HepG2 (cell line): ENCODE data around the gene ASXL1. TPM values are rescaled to one million over a fixed set of nuclear protein-coding genes. Genes with fewer than 3 reads are reported as not detected.
A peak's percentile ranks its signal among the peaks of the same experiment; 100 is the strongest.

ENCODE experiments used
- AGO1 ChIP-seq: fragments of 200-400 bp; formaldehyde crosslinking; IDR thresholded peaks from 2 replicates; pipeline ENCODE4 v1.6.1; 2017; ENCODE audit warnings: mild to moderate bottlenecking, low read depth, low read length, moderate library complexity; ENCODE audit not compliant: poor library complexity, severe bottlenecking
- EEA1 ChIP-seq: sonication (generic); formaldehyde crosslinking; IDR thresholded peaks from 2 replicates; pipeline ENCODE4 v1.5.1; 2020; ENCODE audit warnings: mild to moderate bottlenecking, missing genetic modification reagents, borderline replicate concordance
- ERF ChIP-seq: IDR thresholded peaks from 2 replicates; pipeline ENCODE4 v1.6.1; 2018; ENCODE audit warnings: missing biosample characterization, missing genetic modification reagents
- FOSL2 ChIP-seq: sonication (generic); formaldehyde crosslinking; IDR thresholded peaks from 2 replicates; pipeline ENCODE4 v1.4.0; 2020; ENCODE audit warnings: missing genetic modification reagents
- KLF11 ChIP-seq: IDR thresholded peaks from 2 replicates; pipeline ENCODE4 v1.6.1; 2016; ENCODE audit warnings: missing compliant biosample characterization
- MBD4 ChIP-seq: IDR thresholded peaks from 2 replicates; pipeline ENCODE4 v1.6.1; 2012; ENCODE audit warnings: low read length, inconsistent platforms, borderline replicate concordance
- ONECUT2 ChIP-seq: sonication (generic); formaldehyde crosslinking; IDR thresholded peaks from 2 replicates; pipeline ENCODE4 v1.4.0; 2020; ENCODE audit warnings: missing genetic modification reagents
- RBAK ChIP-seq: sonication (generic); formaldehyde crosslinking; IDR thresholded peaks from 2 replicates; pipeline ENCODE4 v1.5.1; 2020; ENCODE audit warnings: mild to moderate bottlenecking, missing genetic modification reagents
- RXRB ChIP-seq: IDR thresholded peaks from 2 replicates; pipeline ENCODE4 v1.6.1; 2016; ENCODE audit warnings: borderline replicate concordance, missing genetic modification reagents, missing compliant biosample characterization
- SETDB1 ChIP-seq: sonication (generic); formaldehyde crosslinking; IDR thresholded peaks from 2 replicates; pipeline ENCODE4 v1.5.1; 2020; ENCODE audit warnings: missing genetic modification reagents, mild to moderate bottlenecking, borderline replicate concordance
- TBX3 ChIP-seq: fragments of 450-650 bp; IDR thresholded peaks from 2 replicates; pipeline ENCODE4 v1.6.1; 2017; ENCODE audit warnings: antibody characterized with exemption, mild to moderate bottlenecking, inconsistent platforms, borderline replicate concordance
- XRCC5 ChIP-seq: fragments of 200-400 bp; formaldehyde crosslinking; optimal IDR thresholded peaks from 2 replicates; pipeline ENCODE3; 2017; ENCODE audit warnings: mild to moderate bottlenecking, low read length
- ZBTB42 ChIP-seq: sonication (generic); formaldehyde crosslinking; IDR thresholded peaks from 2 replicates; pipeline ENCODE4 v1.5.0; 2020; ENCODE audit warnings: mild to moderate bottlenecking, missing genetic modification reagents
- ZNF296 ChIP-seq: sonication (generic); formaldehyde crosslinking; conservative IDR thresholded peaks from 2 replicates; pipeline ENCODE4 v1.5.0; 2020; ENCODE audit warnings: mild to moderate bottlenecking, missing genetic modification reagents
- ZNF607 ChIP-seq: sonication (generic); formaldehyde crosslinking; IDR thresholded peaks from 2 replicates; pipeline ENCODE4 v1.5.1; 2020; ENCODE audit warnings: missing genetic modification reagents, mild to moderate bottlenecking, borderline replicate concordance
- ZNF615 ChIP-seq: sonication (generic); formaldehyde crosslinking; IDR thresholded peaks from 2 replicates; pipeline ENCODE4 v1.5.0; 2020; ENCODE audit warnings: mild to moderate bottlenecking, missing genetic modification reagents, borderline replicate concordance
- ZNF709 ChIP-seq: sonication (generic); formaldehyde crosslinking; IDR thresholded peaks from 2 replicates; pipeline ENCODE4 v1.5.0; 2020; ENCODE audit warnings: mild to moderate bottlenecking, missing genetic modification reagents
- polyA plus RNA-seq, 8 experiments: library from polyadenylated mRNA; depleted of rRNA in 3 of 8; stranded (reverse) in 7 of 8; unstranded in 1 of 8; fragments of >200 nt; fragmentation: Illumina TruSeq in 4 of 8; extraction: Trizol in 4 of 8; gene quantifications; 2 replicates each; pipeline versions ENCODE4 v1.2.1 to v1.2.3, GENCODE V29; 2011 to 2016; ENCODE audit warnings: low read depth in 4 of 8, missing spikeins in 1 of 8, mixed read lengths in 1 of 8; ENCODE audit not compliant: insufficient read depth in 1 of 8
- total RNA-seq, 5 experiments: library from RNA; depleted of rRNA; stranded (reverse); fragments of >200 nt; fragmentation: Illumina TruSeq; extraction: Trizol; gene quantifications; 2 replicates each; pipeline ENCODE4 v1.2.3, GENCODE V29; 2016; ENCODE audit warnings: low read depth in 1 of 5
- TF ChIP-seq, protein P1 (sequence below): sonication (generic); formaldehyde crosslinking; IDR thresholded peaks from 2 replicates; pipeline ENCODE4 v1.4.0; 2020; ENCODE audit warnings: low read depth, missing genetic modification reagents
- TF ChIP-seq, protein P2 (sequence below): sonication (generic); formaldehyde crosslinking; conservative IDR thresholded peaks from 2 replicates; pipeline ENCODE4 v1.8.0; 2022; ENCODE audit warnings: missing genetic modification reagents
- TF ChIP-seq, protein P3 (sequence below): sonication (generic); formaldehyde crosslinking; IDR thresholded peaks from 2 replicates; pipeline ENCODE4 v1.4.0; 2020; ENCODE audit warnings: missing genetic modification reagents
- TF ChIP-seq, protein P4 (sequence below): IDR thresholded peaks from 2 replicates; pipeline ENCODE4 v1.6.1; 2016; ENCODE audit warnings: missing genetic modification reagents, missing compliant biosample characterization
- TF ChIP-seq, protein P5 (sequence below): sonication (generic); formaldehyde crosslinking; IDR thresholded peaks from 2 replicates; pipeline ENCODE4 v1.8.1; 2023; ENCODE audit warnings: mild to moderate bottlenecking, inconsistent platforms, moderate library complexity, missing genetic modification reagents, borderline replicate concordance

ASXL1 gene
- total and polyA plus RNA-seq, 2 of the 13 experiments (the other 11 are each of a cell fraction or from before 2014, with no cell fraction given) = 62.1 to 74.8 TPM

DNA sequence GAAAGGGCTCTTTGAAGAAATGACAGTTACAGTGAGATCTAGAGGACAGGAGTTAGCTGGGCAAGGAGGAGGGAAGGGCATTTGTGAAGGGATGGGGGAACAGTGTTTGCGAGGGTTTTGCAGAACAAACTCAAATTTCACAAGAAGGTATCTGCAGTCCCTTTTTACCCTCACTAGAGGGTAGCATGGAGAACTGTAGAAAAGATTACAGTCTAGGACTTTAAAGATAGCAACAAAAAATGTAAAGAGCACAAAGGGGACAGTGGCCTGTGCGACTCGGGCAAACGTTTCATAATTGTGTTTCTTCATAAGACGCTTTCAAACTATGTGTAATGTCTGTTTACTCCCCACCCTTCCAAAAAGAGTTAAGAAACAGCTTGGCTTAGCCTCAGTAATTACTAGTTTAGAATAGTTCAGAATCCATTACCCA, 21.2 kb upstream of the ASXL1 start (continued):
- TF ChIP-seq, protein P1, sequence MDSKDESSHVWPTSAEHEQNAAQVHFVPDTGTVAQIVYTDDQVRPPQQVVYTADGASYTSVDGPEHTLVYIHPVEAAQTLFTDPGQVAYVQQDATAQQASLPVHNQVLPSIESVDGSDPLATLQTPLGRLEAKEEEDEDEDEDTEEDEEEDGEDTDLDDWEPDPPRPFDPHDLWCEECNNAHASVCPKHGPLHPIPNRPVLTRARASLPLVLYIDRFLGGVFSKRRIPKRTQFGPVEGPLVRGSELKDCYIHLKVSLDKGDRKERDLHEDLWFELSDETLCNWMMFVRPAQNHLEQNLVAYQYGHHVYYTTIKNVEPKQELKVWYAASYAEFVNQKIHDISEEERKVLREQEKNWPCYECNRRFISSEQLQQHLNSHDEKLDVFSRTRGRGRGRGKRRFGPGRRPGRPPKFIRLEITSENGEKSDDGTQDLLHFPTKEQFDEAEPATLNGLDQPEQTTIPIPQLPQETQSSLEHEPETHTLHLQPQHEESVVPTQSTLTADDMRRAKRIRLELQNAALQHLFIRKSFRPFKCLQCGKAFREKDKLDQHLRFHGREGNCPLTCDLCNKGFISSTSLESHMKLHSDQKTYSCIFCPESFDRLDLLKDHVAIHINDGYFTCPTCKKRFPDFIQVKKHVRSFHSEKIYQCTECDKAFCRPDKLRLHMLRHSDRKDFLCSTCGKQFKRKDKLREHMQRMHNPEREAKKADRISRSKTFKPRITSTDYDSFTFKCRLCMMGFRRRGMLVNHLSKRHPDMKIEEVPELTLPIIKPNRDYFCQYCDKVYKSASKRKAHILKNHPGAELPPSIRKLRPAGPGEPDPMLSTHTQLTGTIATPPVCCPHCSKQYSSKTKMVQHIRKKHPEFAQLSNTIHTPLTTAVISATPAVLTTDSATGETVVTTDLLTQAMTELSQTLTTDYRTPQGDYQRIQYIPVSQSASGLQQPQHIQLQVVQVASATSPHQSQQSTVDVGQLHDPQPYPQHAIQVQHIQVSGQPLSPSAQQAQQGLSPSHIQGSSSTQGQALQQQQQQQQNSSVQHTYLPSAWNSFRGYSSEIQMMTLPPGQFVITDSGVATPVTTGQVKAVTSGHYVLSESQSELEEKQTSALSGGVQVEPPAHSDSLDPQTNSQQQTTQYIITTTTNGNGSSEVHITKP = no peak
- TF ChIP-seq ZNF607 (CRISPR knock-in tag) = no peak
- TF ChIP-seq SETDB1 = no peak
- TF ChIP-seq ERF = peak; percentile 75
- TF ChIP-seq KLF11 (CRISPR knock-in tag) = no peak; the same call in 1 of the 2 replicates
- TF ChIP-seq FOSL2 (CRISPR knock-in tag) = peak; percentile 2; the same call in 1 of the 2 replicates
- TF ChIP-seq TBX3 = no peak
- TF ChIP-seq ZBTB42 = no peak
- no peak for TF ChIP-seq ZNF709 (CRISPR knock-in tag)
- TF ChIP-seq, protein P2, sequence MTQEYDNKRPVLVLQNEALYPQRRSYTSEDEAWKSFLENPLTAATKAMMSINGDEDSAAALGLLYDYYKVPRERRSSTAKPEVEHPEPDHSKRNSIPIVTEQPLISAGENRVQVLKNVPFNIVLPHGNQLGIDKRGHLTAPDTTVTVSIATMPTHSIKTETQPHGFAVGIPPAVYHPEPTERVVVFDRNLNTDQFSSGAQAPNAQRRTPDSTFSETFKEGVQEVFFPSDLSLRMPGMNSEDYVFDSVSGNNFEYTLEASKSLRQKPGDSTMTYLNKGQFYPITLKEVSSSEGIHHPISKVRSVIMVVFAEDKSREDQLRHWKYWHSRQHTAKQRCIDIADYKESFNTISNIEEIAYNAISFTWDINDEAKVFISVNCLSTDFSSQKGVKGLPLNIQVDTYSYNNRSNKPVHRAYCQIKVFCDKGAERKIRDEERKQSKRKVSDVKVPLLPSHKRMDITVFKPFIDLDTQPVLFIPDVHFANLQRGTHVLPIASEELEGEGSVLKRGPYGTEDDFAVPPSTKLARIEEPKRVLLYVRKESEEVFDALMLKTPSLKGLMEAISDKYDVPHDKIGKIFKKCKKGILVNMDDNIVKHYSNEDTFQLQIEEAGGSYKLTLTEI = no peak
- TF ChIP-seq ZNF296 = no peak
- TF ChIP-seq EEA1 (CRISPR knock-in tag) = no peak
- no peak for TF ChIP-seq AGO1
- peak; percentile 28 for TF ChIP-seq XRCC5
- TF ChIP-seq RBAK = no peak
- TF ChIP-seq, protein P3, sequence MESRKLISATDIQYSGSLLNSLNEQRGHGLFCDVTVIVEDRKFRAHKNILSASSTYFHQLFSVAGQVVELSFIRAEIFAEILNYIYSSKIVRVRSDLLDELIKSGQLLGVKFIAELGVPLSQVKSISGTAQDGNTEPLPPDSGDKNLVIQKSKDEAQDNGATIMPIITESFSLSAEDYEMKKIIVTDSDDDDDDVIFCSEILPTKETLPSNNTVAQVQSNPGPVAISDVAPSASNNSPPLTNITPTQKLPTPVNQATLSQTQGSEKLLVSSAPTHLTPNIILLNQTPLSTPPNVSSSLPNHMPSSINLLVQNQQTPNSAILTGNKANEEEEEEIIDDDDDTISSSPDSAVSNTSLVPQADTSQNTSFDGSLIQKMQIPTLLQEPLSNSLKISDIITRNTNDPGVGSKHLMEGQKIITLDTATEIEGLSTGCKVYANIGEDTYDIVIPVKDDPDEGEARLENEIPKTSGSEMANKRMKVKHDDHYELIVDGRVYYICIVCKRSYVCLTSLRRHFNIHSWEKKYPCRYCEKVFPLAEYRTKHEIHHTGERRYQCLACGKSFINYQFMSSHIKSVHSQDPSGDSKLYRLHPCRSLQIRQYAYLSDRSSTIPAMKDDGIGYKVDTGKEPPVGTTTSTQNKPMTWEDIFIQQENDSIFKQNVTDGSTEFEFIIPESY = 0 out of 2 replicates have a peak, but pooled peaks have one; percentile 16
- TF ChIP-seq RXRB (CRISPR knock-in tag) = peak; percentile 72; the same call in 1 of the 2 replicates
- TF ChIP-seq, protein P4, sequence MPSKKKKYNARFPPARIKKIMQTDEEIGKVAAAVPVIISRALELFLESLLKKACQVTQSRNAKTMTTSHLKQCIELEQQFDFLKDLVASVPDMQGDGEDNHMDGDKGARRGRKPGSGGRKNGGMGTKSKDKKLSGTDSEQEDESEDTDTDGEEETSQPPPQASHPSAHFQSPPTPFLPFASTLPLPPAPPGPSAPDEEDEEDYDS (CRISPR knock-in tag) = peak; percentile 76
- no peak for TF ChIP-seq MBD4
- TF ChIP-seq, protein P5, sequence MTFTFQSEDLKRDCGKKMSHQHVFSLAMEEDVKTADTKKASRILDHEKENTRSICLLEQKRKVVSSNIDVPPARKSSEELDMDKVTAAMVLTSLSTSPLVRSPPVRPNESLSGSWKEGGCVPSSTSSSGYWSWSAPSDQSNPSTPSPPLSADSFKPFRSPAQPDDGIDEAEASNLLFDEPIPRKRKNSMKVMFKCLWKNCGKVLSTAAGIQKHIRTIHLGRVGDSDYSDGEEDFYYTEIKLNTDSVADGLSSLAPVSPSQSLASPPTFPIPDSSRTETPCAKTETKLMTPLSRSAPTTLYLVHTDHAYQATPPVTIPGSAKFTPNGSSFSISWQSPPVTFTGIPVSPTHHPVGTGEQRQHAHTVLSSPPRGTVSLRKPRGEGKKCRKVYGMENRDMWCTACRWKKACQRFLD (CRISPR knock-in tag) = no peak
- TF ChIP-seq ZNF615 = no peak
- no peak for TF ChIP-seq ONECUT2 (CRISPR knock-in tag)
